ENCODE data around the gene RAB29. TPM values are rescaled to one million over a fixed set of nuclear protein-coding genes. Genes with fewer than 3 reads are reported as not detected.
A peak's percentile ranks its signal among the peaks of the same experiment; 100 is the strongest.

The RAB29 gene
- total RNA-seq, 2 donors from 2014 or later = 13.1 to 18.7 TPM

DNA sequence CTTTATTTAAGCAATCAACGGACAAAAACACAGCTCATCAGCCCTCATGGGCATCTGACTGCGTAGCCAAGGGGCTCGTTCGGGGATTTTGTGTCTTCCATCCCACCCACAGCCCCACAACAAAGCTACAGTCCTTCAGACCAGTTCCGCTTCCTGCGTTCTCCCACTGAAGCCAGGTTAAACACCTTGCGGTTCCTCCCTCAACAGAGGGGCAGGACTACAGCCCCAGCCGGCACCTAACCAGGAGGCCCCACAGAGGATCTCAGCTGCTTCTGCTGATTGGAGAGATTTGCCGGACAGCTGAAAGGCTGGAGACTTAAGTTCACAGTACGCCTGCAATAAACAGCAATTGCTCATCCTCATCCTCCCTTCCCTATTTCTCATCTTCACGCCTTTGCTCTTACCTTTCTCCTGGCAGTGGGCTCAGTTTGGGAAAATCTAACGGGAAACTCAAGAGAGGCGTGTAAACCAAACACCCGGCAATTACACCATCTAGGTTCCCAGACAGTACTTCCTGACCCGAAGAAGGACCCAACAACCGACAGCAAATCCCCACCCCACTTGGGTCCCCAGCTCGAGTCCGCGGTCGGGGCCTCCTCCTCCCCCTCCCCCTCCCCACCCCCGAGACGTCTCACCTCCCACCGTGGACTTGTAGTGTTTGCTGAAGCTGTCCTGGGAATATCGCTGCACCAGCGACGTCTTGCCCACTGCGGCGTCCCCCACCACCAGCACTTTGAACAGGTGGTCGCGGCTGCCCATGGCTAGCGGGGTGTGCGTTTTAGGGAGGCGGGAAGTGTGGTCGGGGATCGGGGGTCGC, 876 bp downstream of the RAB29 start:
- ATAC-seq (peak; percentile 30 to 65), DNase-seq (no peak)
- intact Hi-C loops (cut with DNase I) = no loop called here

DNA sequence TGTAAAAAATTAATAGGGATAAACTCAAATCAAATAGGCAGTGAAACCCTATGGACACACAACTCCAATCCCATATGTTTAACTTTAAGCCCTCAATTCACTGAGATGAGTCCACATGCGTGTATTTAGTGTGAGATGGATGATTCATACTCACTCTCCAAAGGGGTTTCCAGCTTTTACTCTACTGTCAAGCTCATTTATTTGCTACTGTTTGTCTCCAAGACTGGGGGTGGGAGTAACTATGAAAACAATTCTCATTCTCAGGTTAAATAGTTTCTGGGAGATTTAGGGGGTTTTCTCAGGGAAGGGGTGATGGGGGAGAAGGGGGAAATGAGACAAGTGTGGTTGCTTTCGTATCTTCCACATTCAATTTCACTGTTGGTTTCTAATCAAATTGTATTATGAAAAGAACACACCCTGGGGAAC, 2.7 kb downstream of the RAB29 start:
- intact Hi-C loops (cut with DNase I) = no loop called here
- no peak for ATAC-seq

DNA sequence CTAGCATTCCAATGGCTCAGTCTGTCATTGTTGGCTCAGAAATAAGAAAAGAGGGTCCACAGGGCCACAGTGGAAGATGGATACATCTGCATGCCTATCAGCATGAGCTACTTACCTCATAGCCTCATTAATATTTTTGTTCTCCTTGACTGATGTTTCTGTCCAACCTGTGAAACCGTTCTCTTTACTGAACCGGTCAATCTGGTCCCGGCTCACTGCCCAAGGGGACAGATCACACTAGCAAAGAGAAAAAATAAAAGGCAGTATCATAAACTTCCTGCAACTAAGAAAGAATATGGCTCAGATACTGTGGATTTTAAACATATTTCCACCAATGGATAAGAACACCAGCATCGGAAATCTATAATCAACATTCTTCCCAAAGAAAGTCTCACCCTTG, 4.7 kb downstream of the RAB29 start:
- ATAC-seq = no peak
- no peak for DNase-seq
- intact Hi-C loops (cut with DNase I) = no loop called here

More for the DNA sequence above, 2.7 kb downstream of the RAB29 start:
- DNase-seq = no peak

DNA sequence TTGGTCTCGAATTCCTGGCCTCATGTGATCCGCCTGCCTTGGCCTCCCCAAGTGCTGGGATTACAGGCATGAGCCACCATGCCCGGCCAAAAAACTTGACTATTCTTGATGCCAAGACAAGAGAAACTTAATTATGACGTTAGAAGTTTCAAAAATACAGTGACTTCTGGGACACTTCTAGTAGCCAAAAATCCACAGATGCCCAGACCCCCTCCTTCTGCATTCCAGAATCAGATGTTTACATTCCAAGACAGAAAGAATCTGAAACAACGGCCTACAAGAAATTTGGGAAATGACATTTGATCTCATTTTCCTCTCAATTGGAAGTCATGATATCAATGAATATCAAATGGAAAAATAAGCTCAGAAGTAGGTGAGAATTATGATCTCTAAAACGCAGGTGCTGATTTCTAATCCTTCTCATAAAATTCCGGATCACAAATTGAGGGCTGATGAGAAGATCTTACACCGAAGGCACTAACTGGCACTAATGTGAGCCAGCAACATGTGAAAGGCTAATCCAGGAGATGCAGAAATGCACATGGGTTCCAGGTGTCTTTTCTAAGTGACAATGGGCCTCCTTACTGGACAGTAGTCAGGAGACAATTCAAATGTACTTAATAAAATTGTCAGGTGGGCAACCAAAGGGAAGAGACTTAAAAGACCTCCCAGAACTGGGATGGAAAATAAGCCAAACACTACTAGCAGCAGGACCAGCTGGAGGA, 5.5 kb downstream of the RAB29 start:
- DNase-seq = no peak
- no peak for ATAC-seq
- intact Hi-C loops (cut with DNase I) = no loop called here

DNA sequence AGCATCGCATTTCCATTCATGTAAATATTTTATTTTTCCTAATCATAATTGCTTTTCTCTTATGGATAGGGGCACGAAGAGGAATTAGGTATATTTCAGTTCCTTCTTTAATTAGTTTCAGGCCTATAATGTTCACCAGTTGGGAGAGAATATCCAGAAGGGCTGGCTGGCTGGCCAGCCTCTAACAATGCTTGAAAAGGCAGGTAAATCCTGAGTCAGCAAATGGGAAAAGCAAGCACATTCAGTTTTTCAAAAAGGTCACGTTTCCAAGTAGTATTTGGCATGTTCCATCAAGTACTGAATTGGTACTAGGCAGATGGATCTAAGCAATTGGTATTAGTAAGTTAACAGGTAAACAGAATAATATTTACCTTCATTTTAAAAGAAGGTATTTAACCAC, 8.0 kb downstream of the RAB29 start:
- intact Hi-C loops (cut with DNase I) = no loop called here
- no peak for ATAC-seq
- no peak for DNase-seq

DNA sequence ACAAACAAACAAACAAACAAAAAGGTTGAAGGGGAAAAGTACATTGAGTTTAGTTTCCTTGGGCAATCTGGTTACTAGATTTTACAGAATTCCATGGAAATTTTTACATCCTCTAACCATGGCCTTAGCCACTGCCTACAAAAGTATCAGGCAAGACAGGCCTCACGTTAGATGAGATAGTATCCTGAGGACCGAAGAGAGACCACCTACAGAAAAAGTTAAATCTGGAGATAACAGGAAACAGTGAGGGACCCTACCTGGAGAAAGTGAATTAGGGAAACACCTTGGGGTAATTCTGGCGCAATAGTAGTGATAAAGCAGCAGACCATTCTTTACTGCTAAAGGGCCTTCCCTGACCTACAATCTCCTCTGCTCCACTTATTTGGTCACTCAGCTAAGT, 8.7 kb downstream of the RAB29 start:
- intact Hi-C loops (cut with DNase I) = no loop called here
- DNase-seq = no peak
- no peak for ATAC-seq

DNA sequence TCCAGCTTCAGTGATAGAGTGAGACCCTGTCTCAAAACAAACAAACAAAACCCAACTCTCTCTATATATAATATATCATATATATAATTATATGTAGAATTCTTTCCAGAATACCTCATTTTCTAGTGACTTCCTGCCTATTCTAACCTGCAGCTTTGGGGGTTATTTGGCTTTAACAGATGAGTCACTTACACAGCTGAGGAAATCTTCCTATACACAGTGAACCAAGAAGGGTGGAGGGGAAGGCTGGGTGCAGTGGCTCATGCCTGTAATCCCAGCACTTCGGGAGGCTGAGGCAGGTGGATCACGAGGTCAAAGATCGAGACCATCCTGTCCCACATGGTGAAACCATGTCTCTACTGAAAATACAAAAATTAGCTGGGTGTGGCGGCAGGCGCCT, 9.2 kb downstream of the RAB29 start:
- no peak for ATAC-seq
- intact Hi-C loops (cut with DNase I) = no loop called here

DNA sequence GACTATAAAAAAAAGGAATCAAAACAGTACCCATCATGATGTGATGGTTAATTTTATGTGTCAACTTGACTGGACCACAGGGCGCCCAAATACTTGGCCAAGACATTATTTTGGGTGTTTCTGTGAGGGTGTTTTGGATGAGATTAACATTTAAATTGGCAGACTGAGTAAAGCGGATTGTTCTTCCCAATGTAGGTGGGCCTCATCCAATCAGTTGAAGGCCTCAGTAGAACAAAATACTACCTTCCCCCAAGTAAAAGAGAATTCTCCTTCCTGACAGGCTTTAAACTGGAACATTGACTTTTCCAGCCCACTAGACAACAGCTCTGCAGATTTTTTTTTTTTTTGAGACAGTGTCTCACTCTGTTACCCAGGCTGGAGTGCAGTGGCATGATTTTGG, 10.7 kb downstream of the RAB29 start:
- intact Hi-C loops (cut with DNase I) = no loop called here
- no peak for DNase-seq
- no peak for ATAC-seq

More for the DNA sequence above, 9.2 kb downstream of the RAB29 start:
- no peak for DNase-seq

DNA sequence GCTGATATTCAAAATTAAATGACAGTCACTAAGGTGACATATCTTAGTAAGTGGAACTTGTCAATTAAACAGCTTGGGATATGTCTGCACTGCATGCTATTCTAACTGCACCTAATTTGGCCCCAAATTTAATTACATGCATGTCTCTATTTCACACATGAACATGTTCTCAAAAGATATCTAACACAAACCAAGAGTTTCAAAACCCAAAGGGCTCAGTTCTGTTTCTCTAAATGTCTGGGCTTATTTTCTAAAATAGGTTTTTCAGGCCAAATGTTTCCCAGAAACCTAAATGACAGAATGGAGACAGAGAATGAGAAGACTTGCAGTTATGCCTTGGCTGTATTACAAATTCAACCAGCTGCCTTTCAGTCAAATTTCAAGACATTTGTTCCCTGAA, 11.3 kb downstream of the RAB29 start:
- no peak for ATAC-seq
- intact Hi-C loops (cut with DNase I) = no loop called here

DNA sequence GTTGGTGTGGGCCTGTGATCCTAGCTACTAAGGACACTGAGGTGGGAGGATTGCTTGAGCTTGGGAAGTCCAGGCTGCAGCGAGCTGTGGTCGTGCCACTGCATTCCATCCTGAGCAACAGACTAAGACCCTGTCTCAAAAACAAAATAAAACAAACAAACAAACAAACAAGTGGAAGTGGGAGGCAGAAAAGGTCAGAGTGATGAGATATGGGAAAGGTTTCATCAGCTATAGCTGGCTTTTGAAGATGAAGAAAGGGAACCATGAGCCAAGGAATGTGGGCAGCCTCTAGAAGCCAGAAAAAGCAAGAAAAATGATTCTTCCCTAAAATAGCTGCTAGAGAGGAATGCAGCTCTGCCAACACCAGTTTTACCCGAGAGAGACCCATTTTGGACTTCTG, 14.7 kb downstream of the RAB29 start:
- no peak for ATAC-seq

More for the DNA sequence above, 11.3 kb downstream of the RAB29 start:
- no peak for DNase-seq

DNA sequence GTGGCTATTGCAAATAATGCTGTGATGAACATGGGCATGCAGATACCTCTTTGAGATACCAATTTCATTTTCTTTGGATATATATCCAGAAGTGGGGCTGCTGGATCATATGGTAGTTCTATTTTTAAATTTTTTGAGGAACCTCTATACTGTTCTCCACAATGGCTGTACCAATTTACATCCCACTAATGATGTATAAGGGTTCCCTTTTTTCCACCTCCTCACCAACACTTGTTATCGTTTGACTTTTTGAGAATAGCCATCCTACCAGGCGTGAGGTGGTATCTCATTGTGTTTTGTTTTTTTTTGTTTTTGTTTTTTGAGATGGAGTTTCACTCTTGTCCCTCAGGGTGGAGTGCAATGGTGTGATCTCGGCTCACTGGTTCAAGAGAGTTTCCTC, 18.7 kb downstream of the RAB29 start:
- intact Hi-C loops (cut with DNase I) = no loop called here
- DNase-seq = no peak
- ATAC-seq = no peak

More for the DNA sequence above, 14.7 kb downstream of the RAB29 start:
- DNase-seq = no peak
- intact Hi-C loops (cut with DNase I) = no loop called here

DNA sequence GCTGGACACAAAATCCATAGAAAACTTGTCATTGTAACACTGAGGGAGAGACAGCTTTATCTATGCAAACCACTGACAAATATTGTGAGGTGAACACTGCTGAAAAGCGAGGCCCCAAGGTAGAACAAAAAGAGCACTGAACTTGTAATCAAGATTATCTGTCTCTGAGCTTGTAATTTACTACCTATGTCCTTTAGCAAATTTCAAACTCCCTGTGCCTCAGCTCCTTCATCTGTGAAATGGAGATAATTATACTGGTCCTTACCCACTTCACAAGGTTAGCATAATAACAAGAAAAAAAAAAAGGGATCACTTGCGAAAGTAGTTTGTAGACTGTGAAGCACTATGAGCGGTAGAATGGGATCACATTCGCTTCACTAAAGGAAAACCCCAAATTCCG, 20.4 kb downstream of the RAB29 start:
- ATAC-seq (no peak), DNase-seq (no peak)
- intact Hi-C loops (cut with DNase I) = no loop called here

DNA sequence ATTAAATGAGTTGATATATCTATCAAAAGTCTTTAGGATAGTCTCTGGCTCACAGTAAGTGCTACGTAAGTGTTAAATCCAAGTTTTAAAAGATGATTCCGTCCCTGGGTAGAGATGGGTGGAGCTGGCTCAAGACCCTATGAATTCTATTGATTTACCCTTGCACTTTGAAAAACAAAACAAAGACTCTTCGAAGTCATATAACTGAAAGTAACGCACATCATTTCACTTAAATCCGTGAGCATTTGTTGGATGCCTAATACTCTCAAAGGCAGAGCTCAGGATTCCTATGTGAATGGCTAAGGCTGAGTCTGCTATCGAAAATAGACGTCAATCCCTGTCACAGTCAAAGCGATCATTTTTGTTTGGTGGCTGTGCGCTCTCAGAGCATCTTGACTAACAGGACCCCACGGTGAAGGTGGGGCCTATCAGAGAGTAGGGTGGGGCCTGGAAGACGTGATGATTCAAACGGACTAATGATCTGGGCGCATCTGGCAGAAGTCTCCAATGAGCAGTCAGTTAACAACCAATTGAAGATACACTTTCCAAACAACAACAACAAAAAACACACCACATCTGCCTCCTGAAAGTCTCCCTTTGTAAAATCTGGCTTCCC, 24.1 kb downstream of the RAB29 start:
- DNase-seq (no peak), ATAC-seq (no peak)
- intact Hi-C loops (cut with DNase I) = loop anchor here in 1 of 2 donors (2.0 kb wide), 1 partner anchor 62 kb away; the partner anchor contains the start of gene SLC41A1

DNA sequence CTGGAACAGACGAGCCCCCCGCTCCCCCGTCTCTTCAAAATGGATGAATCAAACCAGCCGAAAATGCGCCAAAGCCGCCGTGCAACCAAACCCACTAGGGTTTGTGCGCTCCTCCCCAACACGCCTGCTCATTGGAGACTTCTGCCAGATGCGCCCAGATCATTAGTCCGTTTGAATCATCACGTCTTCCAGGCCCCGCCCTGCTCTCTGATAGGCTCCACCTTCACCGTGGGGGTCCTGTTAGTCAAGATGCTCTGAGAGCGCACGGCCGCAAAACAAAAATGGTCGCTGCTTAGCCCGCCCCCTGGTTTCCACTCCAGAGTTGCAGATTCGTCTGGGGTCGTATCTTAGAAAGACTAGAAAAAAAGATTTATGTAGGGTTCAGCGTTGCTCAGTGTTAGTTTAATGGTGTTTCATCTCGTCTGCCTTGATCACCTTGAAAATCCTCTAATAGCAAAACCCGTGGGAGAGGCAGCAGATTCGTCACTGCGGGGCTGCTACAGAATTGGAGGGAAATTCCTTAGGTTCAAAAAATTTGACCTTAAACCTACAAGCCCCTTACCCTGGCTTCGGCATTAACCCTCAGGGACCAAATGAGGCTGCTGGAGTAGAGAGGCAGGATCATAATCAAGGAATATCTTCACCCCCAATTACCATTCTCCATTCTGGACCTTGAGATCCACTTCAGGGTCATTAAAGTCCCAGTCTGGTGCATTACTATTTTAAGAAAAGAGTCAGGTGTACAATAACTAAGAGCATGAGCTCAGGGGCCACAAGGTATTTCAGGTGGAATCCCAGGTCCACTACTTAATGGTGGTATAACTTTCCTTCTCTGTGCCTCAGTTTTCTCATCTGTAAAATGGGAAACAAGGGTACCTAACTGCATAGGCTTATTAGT, 24.9 kb downstream of the RAB29 start, which contains the start of gene NUCKS1:
NUCKS1 (minus strand) TSS at position 45 of the 898 bp plus-strand sequence. CDS start 209 bp downstream, outside the sequence.
- ATAC-seq (peak; percentile 90 to 91), DNase-seq (peak; percentile 98)
- intact Hi-C loops (cut with DNase I) = loop anchor here in 1 of 2 donors (2.0 kb wide), 1 partner anchor 62 kb away; the partner anchor contains the start of gene SLC41A1

DNA sequence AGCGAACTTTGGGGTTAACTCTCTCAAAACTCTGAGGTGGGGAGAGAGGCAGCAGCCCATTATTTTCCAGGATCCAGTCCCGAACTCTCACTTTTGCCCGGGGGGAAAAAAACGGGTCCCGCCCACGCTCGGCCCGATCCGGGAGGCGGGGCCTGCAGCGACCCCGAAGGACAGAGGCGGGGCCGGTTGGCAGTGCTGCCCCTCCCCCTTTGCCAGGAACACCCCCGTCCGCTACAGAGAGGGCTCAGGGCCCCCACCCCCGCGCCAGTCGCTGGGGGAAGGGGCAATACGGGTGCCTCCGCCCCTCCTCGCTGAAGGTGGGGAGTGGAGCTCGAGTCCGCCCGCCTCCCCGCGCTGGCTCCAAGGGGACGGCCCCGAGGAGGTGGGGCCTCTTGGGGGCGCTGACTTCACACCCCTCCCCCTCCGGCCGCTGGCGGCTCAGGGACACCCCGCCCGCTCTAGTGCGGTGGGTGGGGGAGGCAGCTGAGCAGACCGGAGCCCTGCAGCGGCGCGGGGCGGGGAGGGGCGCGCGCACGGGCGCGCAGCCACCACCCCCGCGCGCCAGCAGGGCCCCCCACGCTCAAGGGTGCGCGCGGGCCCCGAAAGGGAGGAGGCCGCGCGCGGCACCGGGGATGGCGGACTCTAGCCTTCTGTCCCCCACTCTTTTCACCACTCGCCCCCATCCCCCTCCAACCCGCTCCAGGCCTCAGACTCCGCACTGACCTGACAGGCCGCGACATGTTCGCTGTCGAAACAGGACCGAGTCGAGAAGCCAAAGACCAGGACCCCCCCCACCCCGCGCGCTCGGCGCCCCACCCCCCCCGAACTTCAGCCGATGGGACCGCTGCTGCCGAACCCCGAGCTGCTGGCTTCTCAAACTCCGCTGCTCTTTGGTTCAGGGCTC, 25.8 kb downstream of the RAB29 start:
- DNase-seq (peak; percentile 96), ATAC-seq (peak; percentile 92 to 94)
- intact Hi-C loops (cut with DNase I) = loop anchor here in 1 of 2 donors (2.0 kb wide), 1 partner anchor 63 kb away; the partner anchor contains the start of gene SLC41A1

DNA sequence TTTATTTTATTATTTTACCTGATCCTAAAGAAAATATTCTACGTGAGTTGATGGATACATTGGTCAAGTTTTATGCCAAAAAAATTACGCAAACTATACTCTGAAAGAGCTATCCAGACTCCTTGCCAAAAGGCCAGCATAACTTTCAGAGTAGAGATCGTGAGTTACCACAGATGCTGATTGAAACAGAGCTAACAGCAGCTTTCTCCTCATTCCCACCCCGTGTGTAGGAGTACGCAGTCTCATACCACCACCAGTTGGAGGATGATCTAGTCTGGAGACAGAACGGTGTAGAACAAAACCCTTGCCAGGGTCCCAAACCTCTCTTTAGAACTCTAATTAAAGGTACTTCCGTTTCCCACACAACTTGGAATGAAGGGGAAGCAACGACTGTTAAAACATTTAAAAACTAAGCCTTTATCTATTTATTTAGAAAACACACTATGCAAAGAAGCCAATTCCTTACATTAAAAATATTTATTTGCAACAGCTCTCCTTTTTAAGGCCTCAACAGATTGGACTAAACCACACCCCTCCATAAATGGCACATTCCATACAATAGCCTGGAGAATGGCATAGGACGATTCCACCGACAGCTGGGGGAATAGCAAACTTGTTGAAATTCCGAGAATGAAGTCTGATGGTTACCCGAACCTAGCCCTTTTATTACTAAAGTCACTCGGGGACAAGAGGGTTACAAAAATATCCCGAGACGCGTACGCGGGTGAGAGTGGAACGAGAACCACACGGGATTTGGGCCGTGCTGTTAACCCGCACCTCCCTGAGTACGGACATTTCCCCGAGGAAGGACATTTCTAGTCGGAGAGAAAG, 26.7 kb downstream of the RAB29 start:
- intact Hi-C loops (cut with DNase I) = no loop called here
- DNase-seq = no peak
- ATAC-seq = peak; percentile 42 to 45

Measured in left cardiac atrium (tissue), 4 donors.